Prostate gland (tissue), 2 donors: ENCODE measurements around the gene TRAPPC12.

Experiments
- POLR2AphosphoS5 ChIP-seq: sonication (generic); formaldehyde crosslinking; IDR thresholded peaks from one replicate; pipeline ENCODE4 v1.6.1; 2017; ENCODE audit warnings: antibody characterized with exemption
- TF ChIP-seq, protein P1 (sequence below), 4 experiments: fragments of 200-600 bp in 2 of 4; fragments of 450-650 bp in 2 of 4; sonication (generic) in 2 of 4; IDR thresholded peaks; 1 replicate in 3 of 4; 2 replicates in 1 of 4; pipeline ENCODE4 v1.5.1; 2016 to 2019; ENCODE audit warnings: antibody characterized with exemption in 4 of 4, mild to moderate bottlenecking in 2 of 4, moderate library complexity in 2 of 4

DNA sequence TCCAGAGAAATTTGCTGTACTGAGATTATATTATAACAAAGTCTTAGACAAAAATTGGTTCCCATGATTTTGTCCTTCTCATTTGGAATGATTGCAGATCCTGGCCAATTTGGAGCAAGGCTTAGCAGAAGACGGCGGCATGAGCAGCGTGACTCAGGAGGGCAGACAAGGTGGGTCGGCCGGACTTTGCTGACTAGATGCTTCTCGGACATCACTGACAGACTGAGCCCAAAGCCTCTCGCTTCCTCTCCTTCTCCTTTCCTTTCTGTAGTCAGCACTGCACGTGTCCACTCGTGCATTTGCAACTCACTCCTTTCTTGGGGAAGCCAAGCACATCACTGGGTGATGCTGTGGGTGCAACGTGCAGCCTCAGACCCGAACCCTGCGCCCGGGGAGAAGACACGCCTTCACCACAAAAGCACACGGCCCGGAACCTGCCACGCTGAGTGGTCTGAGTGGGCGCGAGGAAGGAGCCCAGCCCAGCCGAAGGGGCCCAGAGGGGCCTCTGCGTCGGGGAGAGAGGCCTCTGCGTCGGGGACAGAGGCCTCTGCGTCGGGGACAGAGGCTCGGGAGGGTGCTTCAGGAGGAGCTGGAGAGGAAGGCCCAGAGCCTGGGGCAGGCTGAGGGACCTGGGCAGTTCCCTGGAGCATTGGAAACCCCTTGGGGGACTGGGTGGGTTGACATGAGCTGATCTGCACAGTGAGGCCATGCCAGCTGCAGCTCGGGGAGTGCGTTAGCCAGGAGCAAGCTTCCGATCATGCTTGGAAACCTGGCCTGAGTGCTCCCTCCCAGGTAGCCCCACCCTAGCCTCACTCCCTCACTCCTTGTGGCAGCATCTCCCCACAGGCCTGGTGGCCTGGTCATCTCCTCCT, 78.3 kb downstream of the TRAPPC12 start:
- TF ChIP-seq, protein P1, sequence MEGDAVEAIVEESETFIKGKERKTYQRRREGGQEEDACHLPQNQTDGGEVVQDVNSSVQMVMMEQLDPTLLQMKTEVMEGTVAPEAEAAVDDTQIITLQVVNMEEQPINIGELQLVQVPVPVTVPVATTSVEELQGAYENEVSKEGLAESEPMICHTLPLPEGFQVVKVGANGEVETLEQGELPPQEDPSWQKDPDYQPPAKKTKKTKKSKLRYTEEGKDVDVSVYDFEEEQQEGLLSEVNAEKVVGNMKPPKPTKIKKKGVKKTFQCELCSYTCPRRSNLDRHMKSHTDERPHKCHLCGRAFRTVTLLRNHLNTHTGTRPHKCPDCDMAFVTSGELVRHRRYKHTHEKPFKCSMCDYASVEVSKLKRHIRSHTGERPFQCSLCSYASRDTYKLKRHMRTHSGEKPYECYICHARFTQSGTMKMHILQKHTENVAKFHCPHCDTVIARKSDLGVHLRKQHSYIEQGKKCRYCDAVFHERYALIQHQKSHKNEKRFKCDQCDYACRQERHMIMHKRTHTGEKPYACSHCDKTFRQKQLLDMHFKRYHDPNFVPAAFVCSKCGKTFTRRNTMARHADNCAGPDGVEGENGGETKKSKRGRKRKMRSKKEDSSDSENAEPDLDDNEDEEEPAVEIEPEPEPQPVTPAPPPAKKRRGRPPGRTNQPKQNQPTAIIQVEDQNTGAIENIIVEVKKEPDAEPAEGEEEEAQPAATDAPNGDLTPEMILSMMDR (IDR thresholded peaks at IDR 0.05): no peak
- TF ChIP-seq POLR2AphosphoS5: no peak
